ENCODE results near the gene TMEM184B. TPM values are rescaled to one million over a fixed set of nuclear protein-coding genes. Genes with fewer than 3 reads are reported as not detected.

The TMEM184B gene
- total RNA-seq, 1 experiment from 2014 or later, result 192 TPM

GRCh38 chr22:38174626-38175025 lies 98.2 kb downstream of the TMEM184B start:
- H3K9me2 ChIP-seq (ENCODE audit: insufficient read depth), result no peaks in the 10 kb centered on the region
- no peaks in the 10 kb centered on the region for H3K36me3 ChIP-seq (ENCODE audit: low read depth)
- H3K27me3 ChIP-seq (ENCODE audit: insufficient read depth, low read depth), result no peaks in the 10 kb centered on the region
- no peak overlapping the region for H3K27ac ChIP-seq
- H3K4me2 ChIP-seq, result no peak overlapping the region
- H4K20me1 ChIP-seq (ENCODE audit: insufficient read depth), result no peaks in the 10 kb centered on the region
- no TSS peak for BruUV-seq (replicated peaks)
- no peak for DNase-seq
- intact Hi-C loops (cut with micrococcal nuclease; ENCODE audit: unreplicated experiment), result no loop called here
- no peak overlapping the region for H3K4me3 ChIP-seq
- H3K79me2 ChIP-seq (ENCODE audit: low read depth), result peaks cover 4% of the 10 kb centered on the region; the same call in 1 of the 2 replicates
- H3K4me1 ChIP-seq (replicated peaks; ENCODE audit: insufficient read depth), result peaks cover 52% of the 10 kb centered on the region
- H3K9me3 ChIP-seq (ENCODE audit: insufficient read depth, low read depth), result no peaks in the 10 kb centered on the region
- no peak overlapping the region for H2AFZ ChIP-seq
- ChIA-PET CTCF (no interaction called here), POLR2A (ENCODE audit: unreplicated experiment) (no interaction called here)
- H3F3A ChIP-seq (ENCODE audit: insufficient read depth, low read depth), result peaks cover 48% of the 10 kb centered on the region
- no peak for TF ChIP-seq EZH2 (IDR thresholded peaks at IDR 0.05; ENCODE audit: low read depth)
- TF ChIP-seq CTCF (conservative IDR thresholded peaks at IDR 0.05), result no peak

- POLR2A ChIA-PET (ENCODE audit: unreplicated experiment), result no interaction called here
- no peaks in the 10 kb centered on the region for H3K9me3 ChIP-seq (ENCODE audit: insufficient read depth, low read depth)
- peaks cover 38% of the 10 kb centered on the region for H3F3A ChIP-seq (ENCODE audit: insufficient read depth, low read depth)
- intact Hi-C loops (cut with micrococcal nuclease; ENCODE audit: unreplicated experiment), result no loop called here
- no peaks in the 10 kb centered on the region for H3K79me2 ChIP-seq (ENCODE audit: low read depth)
- no peak for TF ChIP-seq CTCF (conservative IDR thresholded peaks at IDR 0.05)
- no peak for TF ChIP-seq EZH2 (IDR thresholded peaks at IDR 0.05; ENCODE audit: low read depth)
- no peak overlapping the region for H3K4me2 ChIP-seq
- H3K4me1 ChIP-seq (replicated peaks; ENCODE audit: insufficient read depth), result peaks cover 41% of the 10 kb centered on the region
- BruUV-seq (replicated peaks), result no TSS peak
- H3K4me3 ChIP-seq, result no peak overlapping the region
- no peaks in the 10 kb centered on the region for H3K9me2 ChIP-seq (ENCODE audit: insufficient read depth)
- H3K27ac ChIP-seq, result no peak overlapping the region
- CTCF ChIA-PET, result no interaction called here
- H3K36me3 ChIP-seq (ENCODE audit: low read depth), result no peaks in the 10 kb centered on the region
- no peaks in the 10 kb centered on the region for H4K20me1 ChIP-seq (ENCODE audit: insufficient read depth)
- no peak overlapping the region for H2AFZ ChIP-seq
- H3K27me3 ChIP-seq (ENCODE audit: insufficient read depth, low read depth), result no peaks in the 10 kb centered on the region
- DNase-seq, result no peak
Measured at GRCh38 chr22:38173641-38173906, 99.2 kb downstream of the TMEM184B start.

- peaks cover 36% of the 10 kb centered on the region for H3K4me1 ChIP-seq (replicated peaks; ENCODE audit: insufficient read depth)
- intact Hi-C loops (cut with micrococcal nuclease; ENCODE audit: unreplicated experiment), result no loop called here
- H3K27ac ChIP-seq, result no peak overlapping the region
- H3K79me2 ChIP-seq (ENCODE audit: low read depth), result no peaks in the 10 kb centered on the region
- H3K4me3 ChIP-seq, result no peak overlapping the region
- no peak overlapping the region for H2AFZ ChIP-seq
- no peaks in the 10 kb centered on the region for H4K20me1 ChIP-seq (ENCODE audit: insufficient read depth)
- H3F3A ChIP-seq (ENCODE audit: insufficient read depth, low read depth), result peaks cover 32% of the 10 kb centered on the region
- H3K9me2 ChIP-seq (ENCODE audit: insufficient read depth), result no peaks in the 10 kb centered on the region
- TF ChIP-seq EZH2 (IDR thresholded peaks at IDR 0.05; ENCODE audit: low read depth) (no peak), CTCF (conservative IDR thresholded peaks at IDR 0.05) (no peak)
- H3K9me3 ChIP-seq (ENCODE audit: insufficient read depth, low read depth), result no peaks in the 10 kb centered on the region
- CTCF ChIA-PET, result interaction anchor here (0.6 kb wide), 1 partner anchor 39 kb away, joined by 4 read pairs; no protein-coding TSS in a partner anchor
- H3K36me3 ChIP-seq (ENCODE audit: low read depth), result no peaks in the 10 kb centered on the region
- BruUV-seq (replicated peaks), result no TSS peak
- POLR2A ChIA-PET (ENCODE audit: unreplicated experiment), result no interaction called here
- H3K27me3 ChIP-seq (ENCODE audit: insufficient read depth, low read depth), result no peaks in the 10 kb centered on the region
- H3K4me2 ChIP-seq, result peak overlapping the region; percentile 18
- peak in 1 of 2 experiments; percentile 41 for DNase-seq
Measured at GRCh38 chr22:38172832-38173640, 99.8 kb downstream of the TMEM184B start.

All from PC-9 (cell line).